Transverse colon (tissue), 4 donors: ENCODE results near the gene SYT12. TPM values are rescaled to one million over a fixed set of nuclear protein-coding genes. Genes with fewer than 3 reads are reported as not detected.

Experiments
- DNase-seq: peaks from one replicate; pipeline ENCODE4 v3.0.0-alpha.2; 2019
- H3K27ac ChIP-seq, 4 donors: fragments of 200-600 bp; sonication (generic); 2 replicates each; pipeline ENCODE4 v1.5.1; 2016 to 2018; ENCODE audit warnings: inconsistent platforms in 4 of 4
- H3K27me3 ChIP-seq: fragments of 200-600 bp; sonication (generic); 2 replicates; pipeline ENCODE4 v1.5.1; 2017; ENCODE audit warnings: inconsistent platforms
- H3K36me3 ChIP-seq, 4 donors: fragments of 200-600 bp; sonication (generic); 2 replicates each; pipeline ENCODE4 v1.5.1; 2017 to 2019; ENCODE audit warnings: inconsistent platforms in 4 of 4
- H3K4me1 ChIP-seq, 4 donors: fragments of 200-600 bp; sonication (generic); 2 replicates each; pipeline ENCODE4 v1.5.1; 2017 to 2020; ENCODE audit warnings: inconsistent platforms in 4 of 4
- H3K4me3 ChIP-seq, 4 donors: fragments of 200-600 bp; sonication (generic); 1 replicate in 1 of 4; 2 replicates in 3 of 4; pipeline versions ENCODE4 v1.5.1 to v1.6.1; 2017 to 2019; ENCODE audit warnings: inconsistent platforms in 4 of 4
- H3K9me3 ChIP-seq, 2 donors: fragments of 200-600 bp; sonication (generic); 2 replicates each; pipeline ENCODE4 v1.5.1; 2017 to 2019; ENCODE audit warnings: inconsistent platforms in 2 of 2
- CTCF ChIP-seq, 5 experiments: fragments of 200-600 bp in 3 of 5; fragments of 450-650 bp in 2 of 5; sonication (generic) in 3 of 5; IDR thresholded peaks; 1 replicate in 2 of 5; 2 replicates in 3 of 5; pipeline ENCODE4 v1.5.1; 2016 to 2017; ENCODE audit warnings: antibody characterized with exemption in 5 of 5, inconsistent platforms in 3 of 5, mild to moderate bottlenecking in 2 of 5, moderate library complexity in 1 of 5
- EP300 ChIP-seq: sonication (generic); formaldehyde crosslinking; IDR thresholded peaks from one replicate; pipeline ENCODE4 v1.6.1; 2017; ENCODE audit warnings: antibody characterized with exemption, low read depth
- POLR2A ChIP-seq: fragments of 450-650 bp; IDR thresholded peaks from one replicate; pipeline ENCODE4 v1.6.1; 2016; ENCODE audit warnings: antibody characterized with exemption, mild to moderate bottlenecking, moderate library complexity
- POLR2AphosphoS5 ChIP-seq, 3 donors: sonication (generic); formaldehyde crosslinking; IDR thresholded peaks; one replicate each; pipeline ENCODE4 v1.6.1; 2016; ENCODE audit warnings: antibody characterized with exemption in 3 of 3
- WGBS, 2 donors: methylation state at CpG; one replicate each; pipeline ENCODE4 v1.1.5; 2018; ENCODE audit warnings: low coverage in 1 of 2; 5-methylcytosine and 5-hydroxymethylcytosine counted together
- in situ Hi-C, 4 donors: fragments of 200-750 bp; cut with MboI; loops; one replicate each; pipeline versions ENCODE4 v1.15.0 to v1.15.1; 2017; ENCODE audit warnings: low sequenced_read_pairs in 3 of 4, low pct_ligation_motif_present in 1 of 4, low pct_unique_long_range_greater_than_20kb in 1 of 4
- intact Hi-C: fragments of 100-400 bp; cut with DNase I; formaldehyde crosslinking; loops from one replicate; pipeline ENCODE4 v1.15.1; 2023; ENCODE audit warnings: low total_unique reads
- total RNA-seq, 4 donors: library from RNA; depleted of rRNA; stranded (reverse); fragments of >200 nt; gene quantifications; one replicate each; pipeline ENCODE4 v1.1.0, GENCODE V29; 2016

The SYT12 gene
- total RNA-seq, 4 donors from 2014 or later = not detected

GRCh38 chr11:66992041-66992440, 30.9 kb upstream of the SYT12 start:
- WGBS, 2 donors = 48 to 56% methylated on average over 2 of the region's 2 CpGs
- in situ Hi-C loops (no loop called here), intact Hi-C loops (no loop called here)
- H3K27ac ChIP-seq = no peak overlapping the region
- peaks cover 9% of the 10 kb centered on the region for H3K27me3 ChIP-seq
- no peaks in the 10 kb centered on the region for H3K9me3 ChIP-seq
- H3K4me1 ChIP-seq = no peaks in the 10 kb centered on the region
- no peaks in the 10 kb centered on the region for H3K36me3 ChIP-seq
- H3K4me3 ChIP-seq = no peak overlapping the region
- TF ChIP-seq POLR2A (no peak), CTCF (IDR thresholded peaks at IDR 0.05) (no peak)
- DNase-seq = no peak

DNA sequence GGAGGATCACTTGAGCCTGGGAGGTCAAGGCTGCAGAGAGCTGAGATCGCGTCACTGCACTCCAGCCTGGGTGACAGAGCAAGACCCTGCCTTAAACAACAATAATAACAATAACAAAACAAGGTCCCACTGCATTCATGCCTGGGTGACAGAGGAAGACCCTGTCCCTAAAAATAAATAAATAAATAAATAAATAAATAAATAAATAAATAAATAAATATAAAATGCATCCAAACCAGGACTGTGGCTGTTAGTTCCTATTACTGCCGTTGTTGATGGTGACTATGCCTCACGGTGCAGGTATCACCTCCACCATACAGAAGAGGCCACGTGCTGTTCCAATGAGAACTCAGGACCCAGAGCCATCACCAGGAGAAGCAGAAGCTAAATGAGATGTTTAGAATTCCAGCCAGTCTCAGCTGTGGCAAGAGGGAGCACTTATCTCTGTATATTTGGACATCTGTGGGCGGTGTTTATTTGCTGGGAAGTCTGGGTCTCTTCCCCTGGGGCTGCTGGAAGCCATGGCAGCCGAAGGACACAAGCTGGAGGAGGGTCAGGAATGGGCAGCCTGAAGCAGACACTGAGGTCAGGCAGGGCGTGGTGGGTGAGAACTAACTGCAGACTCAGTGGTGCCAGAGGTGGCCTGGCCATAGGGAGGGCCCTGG, 26.2 kb upstream of the SYT12 start:
- Histone ChIP-seq H3K27ac (no peak overlapping the region), H3K4me3 (no peak overlapping the region), H3K4me1 (no peaks in the 10 kb centered on the region), H3K27me3 (peaks cover 9% of the 10 kb centered on the region), H3K9me3 (no peaks in the 10 kb centered on the region), H3K36me3 (no peaks in the 10 kb centered on the region)
- WGBS, 2 donors = 62 to 65% methylated on average over 4 to 8 of the region's 8 CpGs
- DNase-seq = no peak
- TF ChIP-seq POLR2A = no peak
- in situ Hi-C loops (no loop called here), intact Hi-C loops (no loop called here)

DNA sequence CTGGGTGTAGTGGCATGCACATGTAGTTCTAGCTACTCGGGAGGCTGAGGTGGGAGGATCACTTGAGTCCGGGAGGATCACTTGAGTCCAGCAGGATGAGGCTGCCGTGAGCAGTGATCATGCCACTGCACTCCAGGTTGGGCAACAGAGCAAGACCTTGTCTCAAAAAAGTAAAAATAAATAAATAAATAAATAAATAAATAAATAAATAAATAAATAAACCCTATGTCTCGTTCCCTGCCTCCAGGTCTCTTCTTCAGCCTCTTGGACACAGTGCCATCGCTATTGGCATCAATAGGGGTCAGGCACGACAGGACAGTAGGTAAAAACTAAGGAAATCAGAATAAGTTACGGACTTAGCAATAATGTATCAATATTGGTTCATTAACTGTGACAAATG, 23.4 kb upstream of the SYT12 start:
- Histone ChIP-seq H3K4me3 (no peak overlapping the region), H3K9me3 (no peaks in the 10 kb centered on the region), H3K27ac (no peak overlapping the region), H3K27me3 (peaks cover 3% of the 10 kb centered on the region), H3K36me3 (no peaks in the 10 kb centered on the region), H3K4me1 (no peaks in the 10 kb centered on the region)
- no peak for DNase-seq
- in situ Hi-C loops (no loop called here), intact Hi-C loops (no loop called here)
- TF ChIP-seq CTCF (IDR thresholded peaks at IDR 0.05) = no peak
- no peak for TF ChIP-seq EP300
- TF ChIP-seq POLR2A = no peak
- no peak for TF ChIP-seq POLR2AphosphoS5 (IDR thresholded peaks at IDR 0.05)
- WGBS, 2 donors = 82 to 88% methylated on average over 4 to 7 of the region's 7 CpGs

GRCh38 chr11:67001332-67001731, 21.6 kb upstream of the SYT12 start:
- WGBS, 2 donors = 90 to 95% methylated on average over 2 to 5 of the region's 5 CpGs

More at GRCh38 chr11:67001332-67001731, 21.6 kb upstream of the SYT12 start:
- Histone ChIP-seq H3K4me3 (no peak overlapping the region), H3K36me3 (no peaks in the 10 kb centered on the region), H3K27me3 (no peaks in the 10 kb centered on the region), H3K9me3 (no peaks in the 10 kb centered on the region), H3K27ac (no peak overlapping the region), H3K4me1 (no peaks in the 10 kb centered on the region)
- no peak for DNase-seq
- in situ Hi-C loops = loop anchor here in 1 of 4 donors (25.0 kb wide), 1 partner anchor 289 kb away; no protein-coding TSS in a partner anchor
- intact Hi-C loops = no loop called here
- TF ChIP-seq POLR2A = no peak
- no peak for TF ChIP-seq EP300
- no peak for TF ChIP-seq POLR2AphosphoS5 (IDR thresholded peaks at IDR 0.05)
- no peak for TF ChIP-seq CTCF (IDR thresholded peaks at IDR 0.05)
